Kidney capillary endothelial cell (primary cell): ENCODE results near the gene ZNF564.
"Not testable (repeated sequence)": the region's sequence is repeated elsewhere in the genome, so short reads cannot be mapped to it uniquely, and the experiment has no call there.

Experiments
- DNase-seq: peaks from one replicate; pipeline ENCODE4 v3.0.0-alpha.2; 2018; ENCODE audit warnings: low spot score

The ZNF564 gene

DNA sequence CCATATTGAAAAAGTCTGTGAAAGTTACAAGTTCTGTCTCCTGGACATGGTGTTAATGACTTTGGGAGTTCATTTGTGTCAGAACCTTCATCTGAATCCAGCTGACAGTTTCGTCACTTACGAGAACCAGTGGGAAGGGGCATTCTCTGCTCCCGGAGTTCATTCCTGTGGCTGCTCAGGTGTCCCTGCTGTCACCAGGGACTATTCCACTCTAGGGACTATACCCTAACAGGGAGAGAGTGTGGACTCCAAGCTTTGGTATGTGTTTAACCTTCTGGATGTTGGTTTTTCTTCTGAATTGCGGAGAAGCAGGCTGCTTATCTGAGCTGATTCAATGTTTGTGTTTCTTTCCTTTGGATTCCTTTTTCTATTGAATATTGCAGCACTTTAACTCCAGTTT is 54.2 kb downstream of the ZNF564 start:
- DNase-seq = no peak

GRCh38 chr19:12496480-12496879 is 54.8 kb downstream of the ZNF564 start:
- no peak for DNase-seq

DNA sequence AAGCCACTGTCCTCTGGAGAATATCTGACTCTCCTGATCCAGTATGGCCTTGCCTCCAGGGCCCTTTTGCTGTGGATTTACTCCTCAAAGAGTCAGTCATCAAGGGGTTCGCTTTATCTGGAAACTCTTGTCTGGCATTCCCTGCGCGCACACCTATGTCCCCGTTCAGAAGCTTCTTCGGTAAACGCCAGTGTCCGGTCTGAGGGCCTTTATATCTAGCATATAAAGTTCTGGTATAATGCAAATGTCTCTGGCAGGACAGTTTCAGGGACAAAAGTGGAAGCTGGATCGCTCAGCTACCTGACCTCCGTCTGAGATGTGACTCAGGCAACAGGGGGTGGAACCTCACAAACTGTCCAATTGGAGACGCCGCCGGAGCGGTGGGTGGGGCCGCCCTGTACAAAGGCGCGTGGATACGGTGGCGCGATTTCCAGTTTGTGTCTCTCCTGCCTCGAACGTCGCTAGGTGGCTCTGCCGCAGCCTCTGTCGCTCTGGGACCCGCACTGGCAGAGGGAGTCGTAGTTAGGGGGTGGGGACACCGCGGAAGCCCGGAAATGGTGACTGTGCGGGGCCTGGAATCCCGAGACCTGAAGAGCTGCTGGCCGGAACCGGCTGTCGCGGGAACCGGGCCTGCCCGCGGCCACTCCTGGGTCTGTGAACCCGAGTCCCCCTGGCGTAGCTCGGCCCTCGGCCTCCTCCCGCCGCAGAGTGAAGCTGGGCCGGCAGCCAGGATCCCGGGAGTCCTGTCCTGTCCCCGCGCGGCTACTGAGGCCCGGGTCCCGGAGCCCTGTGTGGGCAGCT is 56.1 kb downstream of the ZNF564 start:
- DNase-seq = peak; percentile 77

- no peak for DNase-seq
These were observed 56.9 kb downstream of the ZNF564 start for GRCh38 chr19:12494260-12494860.

- DNase-seq = not testable (repeated sequence)
These were observed 65.0 kb downstream of the ZNF564 start for GRCh38 chr19:12486265-12486783.

GRCh38 chr19:12485571-12485970 is 65.7 kb downstream of the ZNF564 start:
- DNase-seq = no peak

DNA sequence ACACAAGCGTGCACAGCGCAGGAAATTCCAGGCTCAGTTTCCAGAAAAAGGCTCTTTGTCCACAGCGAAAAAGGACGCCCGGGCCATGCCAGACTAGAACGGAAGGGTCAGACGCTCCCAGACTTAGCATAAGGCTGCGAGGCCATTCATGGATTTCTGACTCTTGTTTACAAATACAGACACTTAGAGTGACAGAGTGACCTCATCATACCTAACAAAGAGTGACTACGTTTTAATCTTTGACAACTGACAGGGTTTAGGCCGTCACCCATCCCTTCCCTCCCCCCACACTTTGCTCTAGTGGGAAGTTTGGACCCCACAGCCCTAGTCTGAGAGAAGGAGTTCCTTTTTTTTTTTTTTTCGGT is 66.2 kb downstream of the ZNF564 start:
- DNase-seq = peak; percentile 50

DNA sequence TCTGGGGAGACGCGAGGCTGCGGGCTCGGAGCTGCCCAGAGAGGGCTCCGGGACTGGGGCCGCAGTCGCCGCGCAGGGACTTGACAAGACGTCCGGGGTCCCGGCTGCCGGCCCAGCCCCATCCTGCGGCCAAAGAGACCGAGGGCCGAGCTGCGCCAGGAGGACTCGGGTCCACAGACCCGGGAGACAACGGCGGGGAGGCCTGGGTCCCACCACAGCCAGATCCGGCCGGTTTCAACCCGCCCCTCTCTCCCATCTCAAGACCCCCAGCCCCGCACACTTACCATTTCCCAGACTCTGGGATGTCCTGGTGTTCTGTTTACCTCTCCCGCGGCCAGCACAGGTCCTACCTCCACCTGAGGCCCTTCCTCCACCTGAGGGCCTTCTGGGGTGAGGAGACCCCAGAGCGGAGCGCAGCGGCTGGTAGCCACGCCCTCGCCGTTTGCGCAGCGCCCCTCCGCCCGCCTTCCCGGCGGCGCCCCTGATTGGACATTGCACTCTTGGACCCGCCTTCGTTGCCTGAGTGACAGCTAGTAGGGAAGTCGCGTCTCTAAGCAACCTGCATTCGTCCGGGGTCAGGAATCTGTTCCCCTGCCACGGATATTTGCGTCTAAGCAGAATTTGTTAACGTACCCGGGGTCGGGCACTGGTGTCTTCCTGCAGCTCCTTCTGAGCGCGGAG is 66.8 kb downstream of the ZNF564 start, which contains the start of gene ZNF709:
Gene ZNF709, minus strand, starts transcription at position 446 of the 681 bp plus-strand sequence. Its CDS starts 159 bp downstream, at position 287.
- DNase-seq = peak; percentile 84

GRCh38 chr19:12484011-12484370 is 67.3 kb downstream of the ZNF564 start:
- DNase-seq = peak; percentile 13

GRCh38 chr19:12482509-12482886 is 68.8 kb downstream of the ZNF564 start:
- DNase-seq = no peak

- no peak for DNase-seq
These were observed 69.3 kb downstream of the ZNF564 start for GRCh38 chr19:12481781-12482508.

- no peak for DNase-seq
These were observed 72.9 kb downstream of the ZNF564 start for GRCh38 chr19:12478234-12478941.
